SKM-1 (cell line): ENCODE data around the gene HDAC3.

Source experiments
- DNase-seq: peaks from one replicate; lab custom pipeline; 2025; ENCODE audit not compliant: unreplicated experiment; lab: John Stamatoyannopoulos, UW

HDAC3 gene

DNA sequence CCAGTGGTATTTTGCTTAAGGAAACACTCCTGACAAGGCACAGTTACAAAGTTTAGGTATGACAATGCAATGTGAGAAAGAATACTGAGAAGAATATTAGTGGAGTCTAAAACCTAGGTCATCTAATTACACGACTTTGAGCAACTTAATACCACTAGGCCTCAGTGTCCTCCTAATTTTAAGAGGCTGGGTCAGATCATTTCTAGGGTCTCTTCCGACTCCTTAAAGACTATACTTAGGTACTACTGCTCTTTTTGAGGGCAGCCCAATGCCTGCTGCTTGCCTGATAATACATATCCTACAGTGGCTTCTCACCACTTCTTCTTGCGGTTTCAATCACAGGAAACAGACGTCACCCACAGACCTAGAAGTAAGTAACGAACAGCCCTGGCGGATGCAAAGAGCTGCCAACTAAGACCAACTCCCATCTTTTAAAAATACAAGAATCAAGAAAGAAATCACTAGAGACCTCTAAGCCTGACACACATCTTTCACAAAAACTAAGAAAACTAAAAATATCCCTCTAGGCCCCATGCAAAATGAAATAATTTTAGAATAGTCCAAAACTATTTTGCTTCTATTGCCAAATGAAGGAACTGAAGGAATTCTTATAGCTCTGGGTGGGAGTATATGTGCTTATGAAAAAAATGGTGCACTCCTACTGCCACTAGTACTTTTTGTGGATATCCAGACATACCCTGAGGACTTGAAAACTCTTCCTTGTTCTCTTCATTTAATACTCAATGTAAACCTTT is 30.9 kb downstream of the HDAC3 start:
- peak; percentile 88 for DNase-seq

DNA sequence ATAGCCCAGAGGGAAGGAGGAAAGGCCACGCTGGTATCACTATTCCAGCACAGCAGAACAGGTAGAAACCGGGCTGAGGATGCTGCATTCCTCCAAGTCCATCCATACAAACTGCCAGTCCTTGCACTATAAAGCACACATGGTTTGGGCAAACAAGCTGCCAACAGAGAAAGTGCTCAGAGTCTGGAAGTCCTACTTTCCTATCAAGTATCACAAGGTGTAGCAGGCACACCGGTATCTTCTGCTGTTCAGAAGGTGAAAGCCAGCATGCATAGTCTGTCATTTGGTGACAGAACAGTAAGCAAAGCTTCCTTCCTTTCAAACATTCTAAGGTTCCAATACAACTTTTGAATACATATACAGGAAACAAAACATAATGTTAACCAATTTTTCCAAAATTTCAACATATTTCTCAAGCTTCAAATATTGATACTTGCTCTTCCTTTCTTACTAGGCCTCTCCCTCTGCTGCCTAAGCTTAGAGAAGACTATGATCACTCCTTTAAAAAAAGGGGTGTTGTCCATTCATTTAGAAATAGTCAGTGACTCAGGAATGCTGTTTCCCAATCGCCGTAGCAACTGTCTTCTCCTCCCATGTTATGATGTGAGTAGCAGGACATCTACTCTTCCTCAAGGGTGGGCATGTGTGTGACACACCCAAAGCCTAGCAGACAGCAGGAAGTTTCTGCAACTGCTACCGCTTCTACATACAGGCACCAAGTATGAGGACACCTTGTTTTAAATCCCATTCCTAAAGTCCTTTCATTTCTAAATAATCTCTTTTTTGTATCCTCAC is 32.5 kb downstream of the HDAC3 start:
- DNase-seq: peak; percentile 95

DNA sequence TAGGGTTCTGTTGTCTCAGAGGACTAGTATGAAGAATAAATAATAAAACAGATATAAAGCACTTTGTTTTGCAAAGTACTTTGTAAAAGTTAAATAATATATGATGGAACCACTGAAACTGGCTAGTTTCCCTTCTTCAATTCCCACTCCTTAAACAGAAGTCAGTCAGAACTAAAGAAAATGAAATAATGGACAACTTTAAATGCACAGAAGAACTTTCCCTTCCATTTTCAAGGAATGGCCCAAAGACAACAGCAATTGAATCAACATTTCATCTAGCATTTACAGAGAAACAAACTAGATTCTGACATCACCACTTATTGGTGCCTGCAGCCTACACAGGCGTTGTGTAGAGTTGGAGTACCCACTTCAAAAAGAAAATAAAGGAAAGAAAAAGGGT is 34.0 kb downstream of the HDAC3 start:
- DNase-seq: no peak

DNA sequence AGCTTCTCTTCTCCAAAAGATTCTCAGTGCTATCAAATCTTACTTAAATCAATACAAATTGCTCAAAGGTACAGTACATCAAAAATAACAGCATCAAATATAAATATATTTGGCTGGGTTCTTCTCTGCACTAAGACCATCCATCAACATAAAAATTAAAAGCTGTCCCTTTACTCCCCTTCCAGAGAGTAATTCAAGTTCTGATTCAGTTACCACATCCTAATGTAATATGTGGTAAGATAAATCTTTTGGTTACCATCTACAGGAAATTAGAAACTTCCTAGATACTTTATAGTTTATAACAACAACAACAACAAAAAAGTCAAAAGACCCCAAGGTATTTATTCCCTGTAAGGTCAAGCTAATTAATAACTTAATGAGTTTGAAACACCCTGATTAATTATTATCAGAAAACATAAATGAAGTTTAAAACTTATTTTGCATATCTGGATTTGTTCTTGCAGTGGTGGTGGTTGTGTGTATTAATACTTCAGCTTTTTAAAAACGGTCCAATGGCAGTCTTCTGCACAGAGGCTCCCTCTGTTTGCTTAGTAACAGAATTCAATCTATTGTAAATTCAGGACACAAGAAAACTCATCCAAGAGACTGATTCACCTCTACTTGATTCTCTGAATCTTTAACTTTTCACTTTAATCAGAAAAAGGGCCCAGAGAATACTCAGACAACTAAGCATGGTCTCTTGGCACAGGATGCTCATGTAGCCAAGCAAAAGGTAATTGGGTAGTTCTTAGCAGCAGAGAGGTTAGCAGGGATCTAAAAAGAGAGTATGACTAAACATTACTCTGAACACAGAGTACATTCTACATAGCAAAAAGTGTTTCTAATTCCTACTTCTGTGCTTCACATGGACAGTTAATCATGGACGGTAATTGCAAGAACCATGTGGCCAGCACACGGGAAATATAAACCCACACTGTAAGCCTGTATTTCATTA is 38.0 kb downstream of the HDAC3 start:
- DNase-seq: no peak

DNA sequence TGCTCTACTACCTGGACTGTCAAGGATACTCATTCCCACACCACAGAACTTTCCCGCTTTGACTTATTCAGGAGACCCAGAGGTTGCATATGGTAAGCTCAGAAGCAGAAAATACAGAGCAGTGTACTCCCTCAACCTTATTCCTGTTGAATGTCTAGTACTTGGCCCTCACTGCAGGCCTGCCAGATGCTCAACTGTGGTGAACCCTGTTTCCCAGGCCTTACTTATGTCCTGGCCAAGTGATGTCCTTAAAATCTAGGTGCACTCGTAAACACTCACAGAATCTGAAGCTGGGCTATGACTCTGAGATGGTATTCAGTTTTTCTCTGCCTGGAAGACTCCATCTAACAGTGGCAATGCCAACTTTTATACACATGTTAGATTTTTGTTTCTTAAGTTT is 38.8 kb downstream of the HDAC3 start:
- no peak for DNase-seq

DNA sequence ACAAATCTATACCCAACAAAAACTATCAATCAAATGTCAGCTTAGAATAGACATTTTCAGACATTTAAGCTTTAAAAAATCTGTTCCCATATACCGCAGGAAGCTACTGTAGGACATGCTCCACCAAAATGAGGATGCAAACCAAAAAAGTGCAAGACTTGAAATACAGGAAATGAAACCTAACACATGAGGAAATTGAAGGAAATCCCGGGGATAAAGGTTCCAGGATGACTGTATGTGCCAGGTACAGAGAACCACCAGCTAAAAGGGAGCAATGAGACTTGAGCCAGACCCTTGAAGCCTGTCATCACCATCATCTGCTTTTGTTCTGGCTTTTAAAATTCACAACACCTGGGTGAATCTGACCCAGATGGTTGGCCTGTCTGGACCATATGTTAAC is 39.3 kb downstream of the HDAC3 start:
- DNase-seq: no peak

DNA sequence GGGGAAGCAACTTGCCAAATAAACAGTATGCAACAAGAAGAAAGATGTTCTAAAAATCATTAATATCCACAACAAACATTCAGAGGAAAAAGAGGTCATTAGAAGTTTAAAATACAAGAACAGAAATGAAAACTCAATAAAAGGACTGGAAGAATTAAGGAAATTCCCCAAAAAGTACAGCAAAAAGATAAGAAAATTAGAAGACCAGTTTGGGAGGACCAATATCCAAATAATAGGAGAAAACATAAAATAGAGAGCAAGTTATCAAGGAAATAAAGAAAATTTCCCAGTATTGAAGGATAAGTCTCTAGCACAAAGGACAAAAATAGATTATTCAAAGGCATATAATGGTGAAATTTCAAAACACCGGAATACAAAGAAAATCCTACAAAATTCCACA is 39.8 kb downstream of the HDAC3 start:
- DNase-seq: no peak

DNA sequence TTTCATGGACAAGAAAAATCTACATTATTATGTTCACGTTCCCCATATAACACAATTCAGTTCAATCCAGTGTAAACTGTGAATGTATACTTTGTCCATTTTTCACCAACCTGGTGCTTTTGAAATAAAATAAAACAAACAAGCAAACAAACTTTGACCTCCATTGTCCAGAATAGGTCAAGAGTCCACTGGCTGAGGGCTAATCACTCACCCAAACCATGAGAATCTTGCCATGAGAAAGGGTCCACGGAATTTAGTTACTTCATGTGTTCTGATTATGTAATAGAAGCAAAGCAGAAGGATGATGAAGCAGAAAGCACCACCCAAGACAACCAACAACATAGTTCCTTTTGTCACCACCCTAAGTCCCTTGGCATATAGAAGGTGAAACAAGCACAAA is 46.5 kb downstream of the HDAC3 start:
- DNase-seq: no peak

DNA sequence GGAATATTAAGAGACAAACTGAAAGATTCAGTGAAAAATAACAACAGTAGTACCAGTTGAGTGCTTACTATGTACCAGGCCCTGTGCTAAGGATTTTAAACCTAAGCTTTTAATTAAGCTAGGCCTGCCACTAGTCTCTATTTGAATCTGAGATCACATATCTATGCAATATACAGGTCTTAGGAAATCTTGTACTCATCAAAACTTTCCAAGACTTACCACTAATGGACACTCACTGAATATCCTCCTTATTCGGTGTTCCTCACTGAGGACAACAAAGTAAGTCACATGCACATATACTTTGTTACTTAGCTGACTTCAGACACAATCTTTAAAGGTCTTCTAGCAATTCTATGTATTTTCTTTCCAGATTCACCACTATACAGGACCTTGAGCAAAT is 50.4 kb downstream of the HDAC3 start:
- DNase-seq: no peak

DNA sequence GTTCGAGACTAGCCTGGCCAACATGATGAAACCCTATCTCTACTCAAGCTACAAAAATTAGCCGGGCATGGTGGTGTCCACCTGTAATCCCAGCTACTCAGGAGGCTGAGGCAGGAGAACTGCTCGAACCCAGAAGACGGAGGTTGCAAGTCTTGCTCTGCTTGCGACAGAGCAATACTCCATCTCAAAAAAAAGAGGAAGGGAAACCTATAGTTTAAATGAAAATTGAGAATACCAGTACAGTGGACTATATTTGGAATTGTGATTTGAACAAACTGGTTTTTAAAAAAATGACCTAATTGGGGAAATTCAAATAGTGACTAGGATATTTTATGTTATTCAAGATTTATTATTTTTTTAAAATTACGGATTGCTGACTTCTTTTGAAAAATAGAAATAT is 51.1 kb downstream of the HDAC3 start:
- no peak for DNase-seq

DNA sequence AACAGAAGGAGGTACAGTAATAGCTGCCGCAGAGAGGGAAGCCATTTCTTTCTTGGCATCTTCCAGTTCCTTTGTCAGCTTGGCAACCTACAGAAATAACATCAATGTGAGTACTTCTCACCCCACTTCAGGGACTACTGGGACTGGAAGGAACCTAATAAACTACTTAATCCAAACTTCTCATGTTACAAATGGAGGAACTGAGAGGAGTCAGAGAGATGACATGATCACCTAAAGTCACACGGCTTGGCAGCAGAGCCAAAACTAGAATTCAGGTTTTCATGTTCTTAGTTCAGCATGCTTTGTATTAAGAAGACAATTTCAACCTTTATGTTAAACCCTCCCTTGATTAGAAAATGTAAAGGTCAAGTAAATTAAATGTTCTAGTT is 62.5 kb downstream of the HDAC3 start:
- DNase-seq: no peak

DNA sequence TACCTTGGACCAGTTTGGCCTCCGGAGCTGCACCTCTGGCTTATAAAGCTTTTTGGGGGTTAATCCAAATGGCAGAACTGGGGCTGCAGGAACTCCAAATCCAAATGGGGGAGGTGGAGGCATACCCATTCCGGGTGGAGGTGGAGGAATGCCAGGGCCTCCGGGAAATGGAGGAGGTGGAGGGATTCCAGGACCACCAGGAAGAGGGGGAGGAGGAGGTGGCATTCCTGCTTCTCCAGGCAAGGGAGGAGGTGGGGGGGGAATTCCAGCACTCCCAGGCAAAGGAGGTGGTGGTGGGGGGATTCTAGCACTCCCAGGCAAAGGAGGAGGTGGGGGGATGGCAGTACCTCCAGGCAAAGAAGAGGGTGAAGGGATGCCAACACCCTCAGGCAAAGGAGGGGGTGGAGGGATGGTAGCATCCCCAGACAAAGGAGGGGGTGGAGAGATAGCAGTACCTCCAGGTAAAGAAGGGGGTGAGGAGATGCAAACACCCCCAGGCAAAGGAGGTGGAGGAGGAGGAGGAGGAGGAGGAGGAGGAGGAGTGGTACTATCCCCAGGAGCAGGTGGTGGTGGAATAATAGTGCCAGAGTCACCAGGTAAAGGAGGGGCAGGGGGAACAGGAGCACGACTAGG is 63.0 kb downstream of the HDAC3 start:
- no peak for DNase-seq
